ENCODE data around the gene BLTP2. TPM values are rescaled to one million over a fixed set of nuclear protein-coding genes. Genes with fewer than 3 reads are reported as not detected.

The BLTP2 gene
- total and polyA plus RNA-seq, 2 experiments from 2014 or later: 40.1 to 82.4 TPM

- WGBS (ENCODE audit: low lambda C conversion rate, missing lambda C conversion rate): 100% methylated on average over 2 of the region's 2 CpGs
- peaks cover 18% of the 10 kb centered on the region for H3K4me1 ChIP-seq (ENCODE audit: insufficient read depth)
- H3K4me2 ChIP-seq: no peak overlapping the region
- no peaks in the 10 kb centered on the region for H3K9me2 ChIP-seq (replicated peaks; ENCODE audit: insufficient read depth)
- no peaks in the 10 kb centered on the region for H3K36me3 ChIP-seq (replicated peaks; ENCODE audit: insufficient read depth, low read depth)
- TF ChIP-seq CTCF (IDR thresholded peaks at IDR 0.05; ENCODE audit: poor library complexity) (no peak), EZH2 (IDR thresholded peaks at IDR 0.05; ENCODE audit: borderline replicate concordance) (no peak), EZH2phosphoT487 (IDR thresholded peaks at IDR 0.05; ENCODE audit: low read depth, severe bottlenecking, unreplicated experiment) (no peak)
- no peak overlapping the region for H2AFZ ChIP-seq
- DNase-seq (ENCODE audit: low spot score): no peak
- H4K20me1 ChIP-seq (ENCODE audit: insufficient read depth, poor library complexity, severe bottlenecking): peaks cover 5% of the 10 kb centered on the region
- H3K27me3 ChIP-seq: no peaks in the 10 kb centered on the region
- no peak overlapping the region for H3K4me3 ChIP-seq
- H3K9me3 ChIP-seq (ENCODE audit: low read depth): no peaks in the 10 kb centered on the region
- no peak overlapping the region for H3K27ac ChIP-seq
- peaks cover 36% of the 10 kb centered on the region for H3K79me2 ChIP-seq
These were observed 3.4 kb downstream of the BLTP2 start for GRCh38 chr17:28641579-28641978.

- peaks cover 3% of the 10 kb centered on the region for H3K79me2 ChIP-seq
- H3K9me2 ChIP-seq (replicated peaks; ENCODE audit: insufficient read depth): no peaks in the 10 kb centered on the region
- no peaks in the 10 kb centered on the region for H3K9me3 ChIP-seq (ENCODE audit: low read depth)
- H3K4me2 ChIP-seq: no peak overlapping the region
- no peak for DNase-seq (ENCODE audit: low spot score)
- no peaks in the 10 kb centered on the region for H3K27me3 ChIP-seq
- H3K36me3 ChIP-seq (replicated peaks; ENCODE audit: insufficient read depth, low read depth): no peaks in the 10 kb centered on the region
- no peak overlapping the region for H2AFZ ChIP-seq
- 100% methylated on average over 1 of the region's 1 CpG for WGBS (ENCODE audit: low lambda C conversion rate, missing lambda C conversion rate)
- H3K27ac ChIP-seq: no peak overlapping the region
- peaks cover 3% of the 10 kb centered on the region for H4K20me1 ChIP-seq (ENCODE audit: insufficient read depth, poor library complexity, severe bottlenecking)
- TF ChIP-seq EZH2phosphoT487 (IDR thresholded peaks at IDR 0.05; ENCODE audit: low read depth, severe bottlenecking, unreplicated experiment): no peak
- no peak for TF ChIP-seq EZH2 (IDR thresholded peaks at IDR 0.05; ENCODE audit: borderline replicate concordance)
- TF ChIP-seq CTCF (IDR thresholded peaks at IDR 0.05; ENCODE audit: poor library complexity): no peak
- no peak overlapping the region for H3K4me3 ChIP-seq
- H3K4me1 ChIP-seq (ENCODE audit: insufficient read depth): no peaks in the 10 kb centered on the region
These were observed 9.5 kb downstream of the BLTP2 start for GRCh38 chr17:28635506-28635905.

GRCh38 chr17:28634206-28634865 is 10.6 kb downstream of the BLTP2 start:
- no peaks in the 10 kb centered on the region for H3K9me2 ChIP-seq (replicated peaks; ENCODE audit: insufficient read depth)
- H3K27me3 ChIP-seq: no peaks in the 10 kb centered on the region
- H3K4me2 ChIP-seq: no peak overlapping the region
- no peaks in the 10 kb centered on the region for H3K4me1 ChIP-seq (ENCODE audit: insufficient read depth)
- no peak overlapping the region for H3K27ac ChIP-seq
- TF ChIP-seq EZH2phosphoT487 (IDR thresholded peaks at IDR 0.05; ENCODE audit: low read depth, severe bottlenecking, unreplicated experiment) (no peak), CTCF (IDR thresholded peaks at IDR 0.05; ENCODE audit: poor library complexity) (no peak), EZH2 (IDR thresholded peaks at IDR 0.05; ENCODE audit: borderline replicate concordance) (no peak)
- H3K4me3 ChIP-seq: no peak overlapping the region
- peaks cover 3% of the 10 kb centered on the region for H3K79me2 ChIP-seq
- no peaks in the 10 kb centered on the region for H3K9me3 ChIP-seq (ENCODE audit: low read depth)
- H3K36me3 ChIP-seq (replicated peaks; ENCODE audit: insufficient read depth, low read depth): no peaks in the 10 kb centered on the region
- DNase-seq (ENCODE audit: low spot score): no peak
- H2AFZ ChIP-seq: no peak overlapping the region
- 88% methylated on average over 14 of the region's 14 CpGs for WGBS (ENCODE audit: low lambda C conversion rate, missing lambda C conversion rate)
- peaks cover 3% of the 10 kb centered on the region for H4K20me1 ChIP-seq (ENCODE audit: insufficient read depth, poor library complexity, severe bottlenecking)
